ENCODE data around the gene FAM168A.

DNA sequence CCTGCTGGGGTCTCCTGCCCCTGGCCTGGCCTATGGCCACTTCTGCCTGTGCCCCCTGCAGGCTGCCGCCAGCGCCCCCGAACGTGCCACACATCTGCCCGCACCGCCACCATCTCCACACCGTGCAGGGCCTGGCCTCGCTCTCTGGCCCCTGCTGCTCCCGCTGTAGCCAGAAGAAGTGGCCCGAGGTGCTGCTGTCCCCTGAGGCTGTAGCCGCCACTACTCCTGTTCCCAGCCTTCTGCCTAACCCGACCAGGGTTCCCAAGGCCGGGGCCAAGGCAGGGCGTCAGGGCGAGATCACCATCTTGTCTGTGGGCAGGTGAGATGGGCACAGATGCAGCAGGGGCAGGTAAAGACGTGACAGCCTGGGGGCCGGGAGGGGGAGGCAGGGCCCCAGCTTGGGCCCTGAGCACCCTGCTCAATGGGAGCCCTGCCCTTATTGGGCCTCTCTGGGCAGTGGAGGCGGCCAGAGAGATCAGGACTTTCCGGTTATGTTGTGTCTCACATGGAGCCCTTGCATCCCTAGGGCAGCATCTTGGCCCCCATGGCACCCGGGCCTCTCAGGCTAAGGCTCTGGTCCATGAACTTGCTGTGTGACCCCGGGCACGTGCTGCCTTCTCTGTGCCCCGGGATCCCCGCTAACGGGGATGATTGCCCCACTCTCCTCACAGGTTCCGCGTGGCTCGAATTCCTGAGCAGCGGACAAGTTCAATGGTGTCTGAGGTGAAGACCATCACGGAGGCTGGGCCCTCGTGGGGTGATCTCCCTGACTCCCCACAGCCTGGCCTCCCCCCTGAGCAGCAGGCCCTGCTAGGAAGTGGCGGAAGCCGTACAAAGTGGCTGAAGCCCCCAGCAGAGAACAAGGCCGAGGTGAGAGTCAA lies 203.3 kb downstream of the FAM168A start:
- TF ChIP-seq, protein P1, sequence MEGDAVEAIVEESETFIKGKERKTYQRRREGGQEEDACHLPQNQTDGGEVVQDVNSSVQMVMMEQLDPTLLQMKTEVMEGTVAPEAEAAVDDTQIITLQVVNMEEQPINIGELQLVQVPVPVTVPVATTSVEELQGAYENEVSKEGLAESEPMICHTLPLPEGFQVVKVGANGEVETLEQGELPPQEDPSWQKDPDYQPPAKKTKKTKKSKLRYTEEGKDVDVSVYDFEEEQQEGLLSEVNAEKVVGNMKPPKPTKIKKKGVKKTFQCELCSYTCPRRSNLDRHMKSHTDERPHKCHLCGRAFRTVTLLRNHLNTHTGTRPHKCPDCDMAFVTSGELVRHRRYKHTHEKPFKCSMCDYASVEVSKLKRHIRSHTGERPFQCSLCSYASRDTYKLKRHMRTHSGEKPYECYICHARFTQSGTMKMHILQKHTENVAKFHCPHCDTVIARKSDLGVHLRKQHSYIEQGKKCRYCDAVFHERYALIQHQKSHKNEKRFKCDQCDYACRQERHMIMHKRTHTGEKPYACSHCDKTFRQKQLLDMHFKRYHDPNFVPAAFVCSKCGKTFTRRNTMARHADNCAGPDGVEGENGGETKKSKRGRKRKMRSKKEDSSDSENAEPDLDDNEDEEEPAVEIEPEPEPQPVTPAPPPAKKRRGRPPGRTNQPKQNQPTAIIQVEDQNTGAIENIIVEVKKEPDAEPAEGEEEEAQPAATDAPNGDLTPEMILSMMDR (IDR thresholded peaks at IDR 0.05 in 8 of 11, conservative IDR thresholded peaks at IDR 0.05 in 3 of 11): no peak
- peak in 1 of 3 donors; percentile 49 for TF ChIP-seq POLR2AphosphoS5 (IDR thresholded peaks at IDR 0.05)
- TF ChIP-seq POLR2A (IDR thresholded peaks at IDR 0.05): no peak

Measured in spleen (tissue), 7 donors.